Measurements from ENCODE around the gene EIF3F. TPM values are rescaled to one million over a fixed set of nuclear protein-coding genes. Genes with fewer than 3 reads are reported as not detected.

Gene EIF3F
- total and polyA plus RNA-seq, 2 of the 13 experiments (the other 11 are each of a cell fraction or from before 2014, with no cell fraction given): 109 to 191 TPM

GRCh38 chr11:8009856-8010255 lies 22.7 kb downstream of the EIF3F start (continued):
- TF ChIP-seq PAXIP1 (CRISPR knock-in tag; conservative IDR thresholded peaks at IDR 0.05) (no peak), TBX3 (IDR thresholded peaks at IDR 0.05; ENCODE audit: borderline replicate concordance) (no peak), NRL (CRISPR knock-in tag; IDR thresholded peaks at IDR 0.05; ENCODE audit: borderline replicate concordance) (no peak), CSRNP1 (CRISPR knock-in tag; IDR thresholded peaks at IDR 0.05) (no peak), IRF2 (CRISPR knock-in tag; IDR thresholded peaks at IDR 0.05) (no peak), ZNF841 (CRISPR knock-in tag; IDR thresholded peaks at IDR 0.05; ENCODE audit: borderline replicate concordance) (no peak), TEAD3 (CRISPR knock-in tag; optimal IDR thresholded peaks at IDR 0.05; ENCODE audit: borderline replicate concordance) (no peak), ZNF136 (CRISPR knock-in tag; IDR thresholded peaks at IDR 0.05; ENCODE audit: low read depth) (no peak), ZNF75D (CRISPR knock-in tag; IDR thresholded peaks at IDR 0.05; ENCODE audit: borderline replicate concordance) (no peak), TIGD3 (CRISPR knock-in tag; IDR thresholded peaks at IDR 0.05; ENCODE audit: borderline replicate concordance) (no peak), ZEB1 (IDR thresholded peaks at IDR 0.05; ENCODE audit: insufficient replicate concordance, low read depth) (no peak), ADNP (CRISPR knock-in tag; IDR thresholded peaks at IDR 0.05) (no peak), HES4 (CRISPR knock-in tag; IDR thresholded peaks at IDR 0.05; ENCODE audit: borderline replicate concordance) (no peak), DZIP1 (CRISPR knock-in tag; IDR thresholded peaks at IDR 0.05) (no peak)

Data from HepG2 (cell line).